MM.1S (cell line): ENCODE measurements around the gene STX16.

Source experiments
- CTCF ChIP-seq: fragments of 300-600 bp; sonication (generic); IDR thresholded peaks from 2 replicates; pipeline ENCODE4 v1.5.1; 2016; ENCODE audit warnings: antibody characterized with exemption, low read length, mixed read lengths
- EZH2 ChIP-seq: fragments of 300-600 bp; sonication (generic); optimal IDR thresholded peaks from 2 replicates; pipeline ENCODE3; 2017; ENCODE audit warnings: low read depth, mild to moderate bottlenecking, antibody characterized with exemption, low read length, mixed read lengths
- EZH2phosphoT487 ChIP-seq: fragments of 300-600 bp; sonication (generic); IDR thresholded peaks from 2 replicates; pipeline ENCODE4 v1.6.1; 2018; ENCODE audit warnings: antibody characterized with exemption, low read length

- TF ChIP-seq CTCF, result no peak
- no peak for TF ChIP-seq EZH2
- no peak for TF ChIP-seq EZH2phosphoT487
These were observed 69.8 kb downstream of the STX16 start for GRCh38 chr20:58720890-58721289.
